GM10847 (cell line): ENCODE results near the gene PRSS56.

Source experiments
- POLR2A ChIP-seq: IDR thresholded peaks from 2 replicates; pipeline ENCODE4 v1.6.1; 2011; ENCODE audit not compliant: insufficient read length; ENCODE audit errors: extremely low read depth

The PRSS56 gene

DNA sequence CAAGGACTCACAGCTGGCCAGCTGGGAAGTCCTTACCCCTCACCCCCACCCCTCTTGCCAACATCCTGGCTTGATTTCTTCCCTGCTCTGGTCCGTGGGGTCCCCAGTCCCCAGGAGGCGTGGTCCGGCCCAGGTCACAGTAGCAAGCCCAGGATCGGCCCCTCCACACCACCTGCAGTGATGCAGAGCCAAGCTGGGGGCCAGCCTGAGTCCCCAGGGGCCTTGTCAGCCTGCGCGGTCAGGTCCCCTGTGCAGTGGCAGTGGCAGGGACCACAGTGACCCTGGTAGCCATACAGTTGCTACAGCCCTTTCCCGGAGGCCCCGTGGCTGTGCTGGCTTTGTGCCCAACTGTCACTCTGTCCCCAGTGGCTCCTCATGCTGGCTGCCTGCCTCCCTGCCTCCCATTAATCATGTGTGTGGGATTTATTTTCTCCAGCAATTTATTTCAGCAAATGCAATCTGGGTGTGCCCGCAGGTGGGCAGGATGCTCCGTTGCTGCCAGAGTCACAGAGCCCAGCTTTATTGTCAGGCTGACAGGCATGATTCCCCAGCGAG lies 8.8 kb upstream of the PRSS56 start:
- no peak for TF ChIP-seq POLR2A

DNA sequence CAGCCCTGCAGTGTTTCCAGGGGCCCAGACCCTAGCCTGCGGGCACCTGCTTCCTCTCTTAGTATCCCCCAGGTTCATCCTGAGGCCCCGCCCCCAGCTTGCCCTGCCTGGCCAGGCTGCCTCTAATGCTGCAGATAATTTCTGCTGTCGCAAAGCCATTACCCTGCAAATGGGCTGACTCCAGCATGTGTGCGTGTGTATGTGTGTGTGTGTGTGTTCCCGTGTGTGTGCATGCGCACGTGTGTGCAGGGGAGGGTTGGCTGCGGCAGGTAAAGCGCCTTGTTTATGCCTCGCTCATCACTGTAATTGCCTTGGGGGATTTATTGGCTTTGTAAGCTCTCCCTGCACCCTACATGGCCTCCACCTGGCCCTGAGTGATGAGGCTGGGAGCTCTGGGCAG lies 7.6 kb upstream of the PRSS56 start:
- TF ChIP-seq POLR2A, result no peak

DNA sequence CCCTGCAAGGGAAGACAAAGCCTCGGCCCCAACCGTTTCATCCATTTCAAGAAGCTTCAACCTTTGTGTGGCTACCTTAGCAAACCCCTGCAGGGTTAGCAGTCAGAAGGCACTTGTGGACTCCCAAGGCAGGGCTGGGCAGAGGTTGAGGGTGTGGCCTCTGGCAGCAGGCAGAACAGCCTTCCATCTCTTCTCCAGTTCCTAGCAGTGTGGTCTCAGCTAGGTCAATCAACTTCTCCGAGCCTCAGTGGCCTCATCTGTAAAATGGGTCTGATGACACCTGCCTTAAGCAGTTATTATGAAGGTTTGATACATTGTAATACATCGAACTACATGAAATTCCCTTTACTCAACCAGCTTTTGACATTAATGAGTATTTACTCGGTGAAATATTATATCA lies 6.8 kb upstream of the PRSS56 start:
- TF ChIP-seq POLR2A, result no peak

DNA sequence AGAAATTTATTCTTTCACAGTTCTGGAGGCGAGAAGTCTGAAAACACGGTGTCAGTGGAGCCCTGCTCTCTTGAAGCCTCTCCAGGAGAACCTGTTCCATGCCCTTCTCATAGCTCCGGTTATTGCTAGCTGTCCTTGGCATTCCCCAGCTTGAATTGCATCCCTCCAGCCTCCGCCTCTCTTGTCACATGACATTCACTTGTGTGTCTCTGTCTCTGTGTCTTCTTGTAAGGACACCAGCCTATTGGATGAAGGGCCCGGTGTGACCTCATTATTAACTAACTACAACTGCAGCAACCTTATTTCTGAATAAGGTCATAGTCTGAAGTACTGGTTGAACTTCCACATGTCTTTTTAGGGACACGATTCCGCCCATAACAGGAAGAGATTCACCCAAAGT lies 4.5 kb upstream of the PRSS56 start:
- TF ChIP-seq POLR2A, result no peak

DNA sequence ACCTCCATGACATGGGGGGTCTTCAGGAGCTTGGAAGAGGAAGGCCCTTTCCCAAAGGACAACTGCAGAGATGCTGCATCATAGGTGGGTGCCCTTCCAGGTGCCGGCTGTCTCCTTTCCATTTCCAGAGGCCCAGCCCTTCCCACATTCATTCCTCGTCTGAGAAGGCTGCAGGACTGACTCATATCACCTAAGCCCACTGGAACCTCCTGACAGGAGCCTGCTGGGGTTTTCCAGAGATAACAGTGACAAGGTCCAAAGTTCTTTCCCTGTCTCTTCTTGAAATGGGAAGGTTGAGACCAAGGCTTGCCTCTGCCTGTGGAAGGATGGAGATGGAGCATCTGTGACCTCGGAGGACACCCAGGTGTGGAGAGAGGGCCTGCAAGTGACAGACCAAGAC lies 3.6 kb upstream of the PRSS56 start:
- no peak for TF ChIP-seq POLR2A

DNA sequence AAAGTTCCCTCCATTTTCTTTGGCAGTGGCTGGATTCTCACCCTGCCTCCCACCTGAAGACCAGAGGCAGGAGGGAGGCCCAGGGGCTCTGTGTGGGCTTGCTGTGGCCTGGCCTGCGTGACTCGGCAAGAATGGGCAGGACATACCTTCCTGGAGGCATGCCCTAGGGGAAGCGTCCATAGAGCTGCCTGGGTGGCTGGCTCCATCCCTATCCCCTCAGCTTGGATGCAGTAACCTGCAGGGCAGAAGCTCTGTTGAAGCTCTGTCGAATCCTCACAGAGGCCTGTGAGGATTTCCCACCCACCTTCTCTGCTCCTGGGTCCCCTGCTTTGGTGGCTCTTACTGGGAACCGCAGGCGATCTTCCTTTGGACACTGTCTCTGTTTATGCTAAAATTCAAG lies 1.3 kb upstream of the PRSS56 start:
- no peak for TF ChIP-seq POLR2A

DNA sequence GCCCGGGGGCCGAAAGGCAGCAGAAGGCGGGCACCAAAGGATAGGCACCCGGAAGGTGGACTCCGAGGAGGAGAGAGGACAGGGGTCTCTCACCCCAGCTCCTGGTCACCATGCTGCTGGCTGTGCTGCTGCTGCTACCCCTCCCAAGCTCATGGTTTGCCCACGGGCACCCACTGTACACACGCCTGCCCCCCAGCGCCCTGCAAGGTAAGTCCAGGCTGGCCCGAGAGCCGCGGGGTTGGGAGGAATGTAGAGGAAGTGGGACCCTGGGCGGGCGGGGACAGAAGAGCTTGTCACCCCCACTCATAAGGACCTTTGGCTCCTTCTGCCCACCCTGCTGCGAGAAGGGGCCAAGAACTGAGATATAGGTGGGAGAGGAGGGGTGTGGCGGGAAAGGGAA lies 301 bp downstream of the PRSS56 start:
- TF ChIP-seq POLR2A, result no peak

DNA sequence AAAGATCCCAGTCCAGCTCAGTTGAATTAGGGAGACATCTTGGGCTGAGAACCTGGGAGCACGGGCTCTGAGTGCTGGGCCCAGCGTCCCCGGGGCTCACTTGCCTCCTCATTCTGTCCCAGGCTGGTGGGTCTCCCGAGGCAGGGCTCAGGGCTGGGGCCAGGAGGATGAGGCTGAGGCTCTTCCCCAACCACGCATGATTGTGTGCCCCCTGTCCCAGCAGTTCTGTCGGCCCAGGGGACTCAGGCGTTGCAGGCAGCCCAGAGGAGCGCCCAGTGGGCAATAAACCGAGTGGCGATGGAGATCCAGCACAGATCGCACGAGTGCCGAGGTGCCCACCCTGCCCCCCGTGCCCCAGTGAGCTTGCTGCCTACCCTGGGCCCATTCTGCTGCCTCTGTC lies 910 bp downstream of the PRSS56 start:
- no peak for TF ChIP-seq POLR2A

DNA sequence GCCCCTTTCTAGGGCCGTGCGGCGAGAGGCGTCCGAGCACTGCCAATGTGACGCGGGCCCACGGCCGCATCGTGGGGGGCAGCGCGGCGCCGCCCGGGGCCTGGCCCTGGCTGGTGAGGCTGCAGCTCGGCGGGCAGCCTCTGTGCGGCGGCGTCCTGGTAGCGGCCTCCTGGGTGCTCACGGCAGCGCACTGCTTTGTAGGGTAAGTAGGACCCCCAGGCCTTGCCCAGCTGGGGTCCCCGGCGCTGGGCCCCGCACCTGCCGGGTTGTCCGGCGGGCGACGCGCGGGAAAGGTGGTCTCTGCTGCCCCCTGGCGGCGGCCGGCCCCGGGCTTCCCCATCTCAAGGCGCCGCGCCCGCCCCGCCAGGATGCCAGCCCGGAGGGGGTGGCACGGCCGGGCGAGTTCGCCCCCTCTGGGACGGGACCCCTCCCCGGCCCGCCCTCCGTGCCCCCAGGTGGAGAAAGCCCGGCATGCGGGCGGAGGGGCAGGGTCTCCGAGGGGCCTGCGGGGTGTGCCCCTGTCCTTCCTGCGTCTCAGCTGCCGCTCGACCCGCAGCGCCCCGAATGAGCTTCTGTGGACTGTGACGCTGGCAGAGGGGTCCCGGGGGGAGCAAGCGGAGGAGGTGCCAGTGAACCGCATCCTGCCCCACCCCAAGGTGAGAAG lies 1.9 kb downstream of the PRSS56 start:
- TF ChIP-seq POLR2A, result no peak

DNA sequence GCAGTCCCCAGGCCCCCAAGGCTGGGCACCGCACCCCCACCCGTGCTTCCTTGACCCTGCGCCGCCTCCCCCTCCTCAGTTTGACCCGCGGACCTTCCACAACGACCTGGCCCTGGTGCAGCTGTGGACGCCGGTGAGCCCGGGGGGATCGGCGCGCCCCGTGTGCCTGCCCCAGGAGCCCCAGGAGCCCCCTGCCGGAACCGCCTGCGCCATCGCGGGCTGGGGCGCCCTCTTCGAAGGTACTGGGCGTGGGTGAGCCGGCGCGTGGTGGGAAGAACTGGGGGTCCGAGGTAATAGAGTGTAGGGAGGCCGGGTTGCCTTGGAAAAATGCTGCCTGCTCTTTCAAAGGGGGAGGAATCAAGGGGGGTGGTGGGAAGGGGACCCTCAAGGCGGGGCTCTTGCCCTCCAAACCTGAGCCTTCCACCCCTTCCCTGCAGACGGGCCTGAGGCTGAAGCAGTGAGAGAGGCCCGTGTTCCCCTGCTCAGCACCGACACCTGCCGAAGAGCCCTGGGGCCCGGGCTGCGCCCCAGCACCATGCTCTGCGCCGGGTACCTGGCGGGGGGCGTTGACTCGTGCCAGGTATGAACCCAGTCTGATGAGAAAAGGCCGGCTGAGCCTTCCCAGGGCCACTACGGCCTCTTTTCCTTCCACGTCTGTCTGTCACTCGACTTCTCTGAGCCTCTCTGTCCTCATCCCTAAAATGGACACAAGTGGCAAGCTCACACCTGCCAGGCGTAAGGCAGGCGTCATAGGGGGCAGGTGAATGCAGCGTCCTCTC lies 2.6 kb downstream of the PRSS56 start:
- no peak for TF ChIP-seq POLR2A

DNA sequence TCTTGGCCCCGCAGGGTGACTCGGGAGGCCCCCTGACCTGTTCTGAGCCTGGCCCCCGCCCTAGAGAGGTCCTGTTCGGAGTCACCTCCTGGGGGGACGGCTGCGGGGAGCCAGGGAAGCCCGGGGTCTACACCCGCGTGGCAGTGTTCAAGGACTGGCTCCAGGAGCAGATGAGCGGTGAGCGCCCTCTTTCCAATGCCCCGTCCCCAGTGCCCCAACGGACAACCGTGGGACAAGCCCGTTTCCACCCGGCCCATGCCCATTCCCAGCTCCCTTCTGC lies 3.2 kb downstream of the PRSS56 start:
- no peak for TF ChIP-seq POLR2A

DNA sequence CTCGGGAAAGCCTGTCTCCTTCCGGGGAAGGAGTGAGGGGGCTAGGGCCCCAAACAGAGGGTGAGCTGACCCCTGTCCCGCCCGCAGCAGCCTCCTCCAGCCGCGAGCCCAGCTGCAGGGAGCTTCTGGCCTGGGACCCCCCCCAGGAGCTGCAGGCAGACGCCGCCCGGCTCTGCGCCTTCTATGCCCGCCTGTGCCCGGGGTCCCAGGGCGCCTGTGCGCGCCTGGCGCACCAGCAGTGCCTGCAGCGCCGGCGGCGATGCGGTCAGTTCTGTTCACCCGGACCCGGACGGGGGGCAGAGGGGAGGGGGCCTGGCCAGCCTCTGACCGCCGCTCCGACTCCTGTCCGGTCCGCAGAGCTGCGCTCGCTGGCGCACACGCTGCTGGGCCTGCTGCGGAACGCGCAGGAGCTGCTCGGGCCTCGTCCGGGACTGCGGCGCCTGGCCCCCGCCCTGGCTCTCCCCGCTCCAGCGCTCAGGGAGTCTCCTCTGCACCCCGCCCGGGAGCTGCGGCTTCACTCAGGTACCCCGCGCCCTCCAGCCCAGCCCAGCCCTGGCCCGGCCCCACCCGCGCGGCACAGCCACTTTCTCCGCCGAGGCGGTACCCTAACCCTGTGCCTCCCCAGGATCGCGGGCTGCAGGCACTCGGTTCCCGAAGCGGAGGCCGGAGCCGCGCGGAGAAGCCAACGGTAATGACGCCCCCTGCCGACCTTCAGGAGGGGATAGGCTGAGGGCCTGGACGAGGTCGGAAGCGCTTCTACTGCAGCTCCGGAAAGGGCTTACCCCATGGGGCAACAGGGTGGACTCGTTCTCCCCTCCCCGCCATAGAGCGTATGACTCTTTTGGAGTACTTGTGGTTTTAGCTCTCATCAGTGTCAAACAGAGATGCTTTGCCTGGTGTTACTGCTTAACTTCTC lies 3.8 kb downstream of the PRSS56 start:
- no peak for TF ChIP-seq POLR2A

DNA sequence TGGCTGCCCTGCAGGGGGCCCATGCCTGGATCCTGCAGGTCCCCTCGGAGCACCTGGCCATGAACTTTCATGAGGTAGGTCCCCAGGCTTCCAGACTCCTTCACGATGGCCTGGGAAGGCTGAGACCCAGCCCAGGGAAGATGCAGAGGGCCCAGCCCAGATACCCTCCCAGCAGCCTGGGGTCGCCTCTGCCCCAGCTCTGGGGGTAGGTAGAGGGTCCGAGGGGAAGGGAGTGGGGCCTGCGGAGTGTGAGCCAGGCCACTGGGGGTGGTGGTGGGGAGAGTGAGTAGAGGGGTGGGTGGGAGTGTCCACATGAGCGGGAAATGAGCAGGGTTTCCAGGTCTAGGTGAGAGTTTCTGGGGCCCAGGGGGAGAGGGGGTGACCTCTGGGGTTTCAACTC lies 4.6 kb downstream of the PRSS56 start:
- no peak for TF ChIP-seq POLR2A

DNA sequence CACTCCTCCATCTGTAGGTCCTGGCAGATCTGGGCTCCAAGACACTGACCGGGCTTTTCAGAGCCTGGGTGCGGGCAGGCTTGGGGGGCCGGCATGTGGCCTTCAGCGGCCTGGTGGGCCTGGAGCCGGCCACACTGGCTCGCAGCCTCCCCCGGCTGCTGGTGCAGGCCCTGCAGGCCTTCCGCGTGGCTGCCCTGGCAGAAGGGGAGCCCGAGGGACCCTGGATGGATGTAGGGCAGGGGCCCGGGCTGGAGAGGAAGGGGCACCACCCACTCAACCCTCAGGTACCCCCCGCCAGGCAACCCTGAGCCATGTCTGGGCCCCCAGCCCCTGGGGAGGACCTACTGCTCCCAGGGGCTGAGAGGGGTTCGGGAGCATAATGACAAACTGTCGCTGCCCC lies 5.0 kb downstream of the PRSS56 start:
- TF ChIP-seq POLR2A, result no peak

DNA sequence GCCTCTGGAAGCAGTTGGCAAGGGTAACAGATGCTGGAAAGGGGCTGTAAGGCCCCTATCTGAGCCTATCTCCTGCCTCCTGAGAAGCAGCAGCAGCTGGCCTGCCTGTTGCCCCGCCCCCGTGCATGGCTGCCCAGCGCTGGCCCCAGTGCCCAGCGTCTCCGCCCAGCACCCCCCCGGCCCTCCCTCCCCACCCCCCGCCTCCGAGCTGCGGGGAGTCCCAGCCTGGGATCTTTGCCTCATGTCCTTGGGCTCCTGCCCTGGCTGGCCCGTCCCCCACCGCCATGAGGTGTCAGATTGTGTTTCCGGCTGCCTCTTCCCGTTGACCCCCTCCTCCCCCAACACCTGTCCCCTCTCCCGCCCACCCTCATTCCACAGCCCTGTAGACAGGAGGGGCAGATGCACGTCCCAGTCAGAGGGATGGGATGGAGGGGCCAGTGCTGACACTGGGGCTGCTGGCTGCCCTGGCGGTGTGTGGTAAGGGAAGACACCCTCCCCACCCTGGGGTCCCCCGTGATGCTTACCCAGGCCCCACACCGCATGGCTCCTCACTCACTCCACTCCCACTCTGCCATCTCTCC lies 5.7 kb downstream of the PRSS56 start, which contains the start of gene CHRND:
Gene CHRND (plus strand): TSS at position 370 of the 581 bp plus-strand sequence. CDS start 56 bp downstream, at position 426.
- TF ChIP-seq POLR2A, result no peak
